Suppressor macrophage treated with lipopolysaccharide for 4 hours (primary cell): ENCODE data around the gene CRMP1.

ENCODE experiments used
- DNase-seq: peaks from one replicate; pipeline ENCODE4 v3.0.0-alpha.2; 2020

Gene CRMP1

DNA sequence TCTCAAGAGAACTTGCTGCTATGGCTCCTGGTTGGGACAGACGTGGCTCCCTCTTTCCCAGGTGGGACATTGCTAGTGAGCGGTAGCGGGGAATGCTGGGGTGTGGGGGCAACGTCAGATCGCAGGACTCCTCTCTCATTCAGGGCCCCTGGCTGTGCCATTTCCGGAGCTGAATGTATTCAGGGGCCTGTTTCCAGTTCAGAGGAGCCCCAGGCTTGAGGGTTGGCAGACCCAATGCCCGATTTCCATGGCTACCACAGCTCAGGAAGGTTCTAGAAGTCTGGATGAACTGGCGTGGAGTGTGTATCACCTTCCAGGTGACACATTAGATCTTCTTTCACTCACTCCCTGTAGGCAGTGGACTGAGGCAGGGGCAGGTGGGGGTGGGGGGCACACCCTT, 26.2 kb upstream of the CRMP1 start:
- DNase-seq = no peak

DNA sequence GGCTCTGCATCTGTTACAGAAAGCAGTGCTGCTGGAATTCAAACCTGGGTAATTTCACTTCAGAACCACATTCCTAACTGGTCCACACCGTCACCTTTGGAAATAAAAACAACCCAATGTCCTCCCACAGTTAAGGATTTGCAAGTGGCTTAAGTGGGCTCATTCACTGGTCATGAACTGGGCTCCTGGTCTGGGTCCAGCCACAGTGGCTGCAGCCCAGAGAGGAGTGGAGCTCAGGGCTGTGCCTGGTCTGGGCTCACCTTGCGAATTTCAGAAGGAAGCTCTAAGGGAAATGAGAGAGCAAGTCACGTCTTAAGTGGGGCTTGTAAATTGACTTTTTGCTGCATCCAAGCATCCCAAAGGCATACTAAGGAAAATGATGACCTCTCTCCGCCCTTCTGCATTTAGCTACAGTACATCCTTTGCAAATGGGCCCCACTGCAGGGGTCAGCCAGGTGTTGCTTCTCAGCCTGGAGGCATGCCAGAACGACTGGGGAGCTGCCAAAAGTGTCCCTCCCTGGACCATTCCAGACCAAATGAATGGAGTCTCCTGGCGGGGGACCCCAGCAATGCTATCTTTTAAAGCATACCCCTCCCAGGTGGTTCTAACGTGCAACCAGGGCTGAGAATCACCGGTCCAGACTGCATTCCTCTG, 25.6 kb upstream of the CRMP1 start:
- no peak for DNase-seq

DNA sequence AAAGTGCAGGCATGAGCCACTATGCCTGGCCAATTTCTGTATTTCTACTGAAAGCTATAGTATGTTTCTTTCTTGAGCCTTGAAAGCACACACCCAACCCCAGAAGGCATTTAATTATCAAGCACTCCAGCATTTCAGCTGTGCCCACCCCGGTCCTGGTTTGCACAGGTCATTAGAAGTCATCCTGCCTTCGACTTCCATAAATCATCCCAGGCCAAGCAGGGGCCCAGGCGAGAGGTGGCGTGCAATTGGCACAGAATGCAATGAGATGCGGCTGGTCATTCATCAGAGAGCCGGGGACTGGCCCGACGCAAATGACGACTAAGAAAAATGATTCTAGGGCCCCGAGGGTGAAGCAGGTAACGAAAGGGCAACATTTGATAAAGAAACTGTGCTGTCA, 24.8 kb upstream of the CRMP1 start:
- DNase-seq = no peak

DNA sequence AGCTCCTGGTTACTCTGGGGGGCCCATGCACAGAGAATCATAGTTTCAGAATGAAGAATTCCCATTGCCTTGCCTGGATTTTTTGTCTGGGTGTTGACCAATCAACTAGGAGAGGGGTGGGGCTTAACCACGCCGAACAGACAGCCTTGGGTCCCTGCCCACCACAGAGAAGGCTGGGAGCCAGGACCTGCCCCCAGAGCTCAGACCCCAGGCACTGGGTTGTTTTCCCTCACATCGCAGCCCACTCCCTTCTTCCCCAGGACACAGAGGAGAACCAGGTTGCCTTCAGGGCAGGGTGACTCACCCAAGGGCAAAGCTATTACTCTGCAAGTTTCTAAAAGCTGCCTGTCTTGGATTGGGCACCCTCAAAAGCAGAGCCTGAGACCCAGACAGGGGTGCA, 23.3 kb upstream of the CRMP1 start:
- DNase-seq = no peak

DNA sequence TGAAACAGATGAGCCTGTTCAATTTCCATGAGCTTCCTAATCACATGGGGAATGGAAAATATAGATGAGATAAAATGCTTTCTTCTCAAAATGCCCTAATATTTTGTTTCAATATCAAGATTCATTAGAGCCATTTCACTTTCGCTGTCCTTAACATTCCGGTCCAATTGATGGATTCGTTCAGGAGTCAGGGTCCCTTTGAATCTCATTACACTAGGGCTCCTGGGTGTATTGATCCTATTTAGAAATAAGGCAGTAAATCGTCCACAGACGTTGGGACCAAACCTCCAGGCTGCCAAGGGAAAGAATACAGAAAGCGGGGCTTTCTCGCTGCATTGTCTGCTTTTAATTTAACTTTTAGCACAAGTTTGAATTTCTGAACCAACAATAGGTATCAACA, 20.6 kb upstream of the CRMP1 start:
- no peak for DNase-seq

DNA sequence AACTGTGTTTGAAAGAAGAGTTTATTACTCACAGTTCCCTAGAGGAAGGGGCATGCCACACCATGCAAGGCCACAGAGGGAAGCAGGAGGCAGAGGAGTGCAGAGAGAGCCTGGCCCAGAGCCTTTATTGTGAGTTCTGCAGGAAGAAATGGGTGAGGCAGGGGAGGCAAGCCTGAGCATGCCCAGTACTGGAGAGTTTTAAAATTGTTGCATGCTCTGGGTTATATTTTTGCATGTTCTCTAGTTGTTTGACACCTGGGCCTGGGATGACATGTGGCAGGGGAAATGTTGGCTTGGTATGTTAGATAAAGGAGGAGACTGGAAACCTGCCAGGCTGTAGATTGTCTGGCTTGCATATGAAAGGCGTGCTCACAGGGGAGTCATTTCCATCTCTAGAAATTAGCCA, 19.7 kb upstream of the CRMP1 start:
- no peak for DNase-seq

DNA sequence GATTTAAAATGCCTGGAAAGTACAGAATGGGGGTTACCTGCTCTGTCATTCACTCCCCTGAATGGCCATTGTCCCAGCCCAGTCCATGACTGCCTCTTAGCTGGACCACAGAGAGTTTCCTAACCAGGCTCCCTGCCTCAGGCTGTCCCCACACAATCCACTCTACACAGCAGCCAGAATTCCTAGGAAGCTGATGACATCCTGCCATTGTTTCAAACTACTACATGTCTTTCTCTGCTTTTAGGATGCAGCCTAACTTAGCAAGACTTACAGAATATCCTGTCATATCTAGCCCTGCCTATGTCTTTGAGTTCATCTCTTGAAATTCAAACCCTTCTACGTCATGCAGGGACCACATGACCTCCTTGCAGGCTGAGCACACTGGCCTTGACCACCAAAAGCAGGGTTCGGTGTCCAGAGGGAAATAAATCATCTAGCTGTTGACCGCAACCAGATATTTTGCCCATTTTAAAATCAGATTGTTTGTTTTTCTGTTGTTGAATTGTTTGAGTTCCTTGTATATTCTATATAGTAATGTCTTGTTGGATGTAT, 16.1 kb upstream of the CRMP1 start:
- DNase-seq = no peak

DNA sequence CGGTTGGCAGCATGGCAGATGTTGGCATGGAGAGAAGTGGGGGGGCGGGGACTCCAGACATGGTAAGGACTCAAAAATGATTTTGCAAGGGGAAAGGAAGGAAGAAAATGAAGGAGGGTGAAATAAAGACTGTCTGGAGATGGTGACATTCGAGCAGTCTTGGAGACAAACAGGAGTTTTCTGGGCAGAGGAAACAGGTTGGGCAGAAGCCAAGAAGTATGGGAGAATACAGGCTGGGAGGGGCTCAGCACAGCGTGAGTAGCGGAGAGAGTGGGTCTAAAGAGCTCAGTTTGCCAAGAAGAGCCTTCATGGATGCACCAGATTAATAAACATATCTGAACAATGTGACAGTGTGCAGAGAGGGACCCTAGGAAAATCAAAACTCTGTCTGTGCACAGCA, 13.3 kb upstream of the CRMP1 start:
- DNase-seq = no peak

DNA sequence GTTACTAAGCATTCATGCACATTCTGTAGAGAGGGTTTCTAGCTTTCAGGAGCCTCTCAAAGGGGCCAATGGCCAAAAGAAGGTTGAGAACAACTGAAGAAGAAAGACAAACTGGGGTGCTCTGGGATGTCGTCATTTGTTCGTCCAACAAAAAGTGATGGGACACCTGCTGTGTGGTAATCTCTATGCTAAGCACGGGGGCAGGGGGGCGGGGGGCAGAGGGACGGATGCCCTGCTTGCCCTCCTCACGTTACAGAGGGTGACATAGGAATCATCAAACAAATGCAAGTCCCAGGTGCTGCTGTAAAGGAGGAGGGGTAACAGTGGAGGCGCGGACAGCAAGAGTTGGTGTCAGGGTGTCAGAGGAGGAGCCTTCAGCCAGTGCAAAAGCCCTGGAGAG, 12.8 kb upstream of the CRMP1 start:
- no peak for DNase-seq

DNA sequence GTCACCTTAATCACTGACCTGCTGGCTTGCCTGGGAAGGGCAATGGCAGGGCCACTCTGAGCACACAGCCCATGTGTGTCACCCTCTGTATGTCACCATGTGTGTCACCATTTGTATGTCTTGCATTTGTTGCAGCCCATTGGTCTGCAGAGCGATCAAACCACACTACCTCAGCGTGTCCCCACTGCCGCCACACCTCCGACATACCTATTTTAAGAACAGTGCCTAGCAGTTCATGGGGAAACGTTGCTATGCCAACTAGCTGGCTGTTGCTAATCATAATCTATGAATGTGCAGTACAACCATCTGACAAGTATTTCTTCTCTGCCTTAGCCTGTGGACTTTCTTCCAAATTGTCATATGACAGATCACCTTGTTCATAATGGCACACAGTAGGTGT, 8.0 kb upstream of the CRMP1 start:
- DNase-seq = no peak

DNA sequence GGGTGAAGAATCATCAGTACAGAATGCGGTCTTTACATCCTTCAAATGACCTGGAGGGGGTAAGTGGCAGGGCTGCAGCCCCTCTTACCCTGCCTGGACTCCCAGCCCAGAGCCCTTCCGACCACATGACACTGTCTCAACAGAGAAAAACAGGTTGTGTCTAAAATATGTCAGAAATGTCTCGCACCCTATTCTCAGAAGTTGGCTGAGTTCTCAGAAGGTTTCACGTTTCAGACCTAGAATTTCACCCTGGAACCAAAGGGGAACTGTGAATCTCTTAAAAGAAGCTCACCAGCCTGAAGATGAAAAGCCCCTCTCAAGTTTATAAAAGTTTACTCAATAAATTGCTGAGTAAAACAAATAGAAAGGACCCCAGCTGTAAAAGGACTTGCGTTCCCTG, 7.0 kb upstream of the CRMP1 start:
- DNase-seq = no peak

DNA sequence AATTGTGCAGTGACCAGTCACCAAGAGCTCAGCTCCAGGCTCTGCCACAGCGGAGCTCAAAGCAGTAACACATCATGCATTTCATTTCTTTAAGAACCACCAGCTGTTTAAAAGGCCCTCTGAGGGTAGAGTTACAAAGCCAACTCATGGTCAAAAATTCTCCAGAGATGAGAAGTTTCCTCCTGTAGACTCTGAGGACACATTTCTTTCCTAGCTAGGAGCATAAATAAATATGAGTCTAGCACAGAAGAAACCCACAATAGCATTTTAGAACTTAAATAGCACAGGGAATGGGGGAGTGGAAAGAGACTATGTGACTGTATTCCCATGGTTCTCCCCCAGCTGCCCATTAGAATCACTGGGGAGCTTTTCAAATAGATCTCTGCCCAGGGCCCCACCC, 6.5 kb upstream of the CRMP1 start:
- DNase-seq = no peak

DNA sequence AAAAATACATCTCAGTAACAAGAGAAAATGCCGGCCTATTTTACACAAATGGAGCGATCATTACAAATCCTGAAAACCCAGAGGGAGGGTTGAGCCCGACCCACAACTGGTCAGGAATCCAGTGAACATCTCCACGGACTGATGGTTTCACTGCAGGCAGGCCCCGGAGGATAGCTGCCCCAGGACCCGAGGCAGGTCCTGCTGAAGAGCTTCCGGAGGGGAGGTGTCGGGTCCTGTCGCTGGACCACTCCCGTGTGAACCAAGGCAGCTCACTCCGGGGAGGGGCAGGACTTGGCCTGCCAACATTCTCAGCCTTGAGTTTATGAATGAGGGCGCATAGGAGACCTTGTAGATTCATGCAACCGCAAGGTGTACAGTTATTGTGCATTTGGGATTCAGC, 4.8 kb upstream of the CRMP1 start:
- DNase-seq = no peak

DNA sequence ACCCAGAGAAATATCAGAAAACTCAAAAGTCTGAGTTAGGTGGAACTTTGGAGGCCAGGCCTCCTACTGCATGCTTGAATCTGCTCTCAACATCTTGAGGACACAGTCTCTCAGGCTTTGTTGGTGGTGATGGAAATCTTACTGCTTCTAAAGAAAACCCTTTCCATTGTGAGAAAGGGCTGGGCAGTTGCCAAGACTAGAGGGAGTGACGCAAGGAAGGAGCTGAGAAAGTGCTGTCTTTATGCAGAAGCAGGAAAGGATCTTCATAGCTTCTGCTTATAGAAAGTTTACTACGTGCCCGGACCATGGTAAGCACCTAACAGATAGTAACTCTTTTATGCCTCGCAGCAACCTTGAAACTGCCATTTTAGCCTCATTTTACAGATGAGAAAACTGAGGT, 2.4 kb upstream of the CRMP1 start:
- no peak for DNase-seq

DNA sequence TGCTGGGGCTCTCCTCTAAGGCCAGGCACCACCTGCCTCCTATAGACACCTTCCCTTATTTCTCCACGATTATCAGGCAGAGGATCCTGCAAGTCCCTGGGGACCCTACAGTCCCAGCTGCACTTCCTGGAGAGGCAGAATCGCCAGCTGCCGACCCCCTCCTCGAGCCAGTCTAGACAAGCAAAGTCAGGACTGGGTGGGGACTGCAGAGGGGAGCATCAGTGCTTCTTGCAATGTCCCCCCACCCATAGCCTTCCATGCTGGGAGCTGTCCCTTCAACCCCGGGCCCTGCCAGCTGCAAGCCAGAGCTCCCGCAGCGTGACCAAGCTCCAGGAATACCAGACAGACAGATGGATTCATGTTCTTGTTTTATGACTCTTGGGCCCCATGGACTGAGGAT, 1.4 kb upstream of the CRMP1 start:
- DNase-seq = no peak

DNA sequence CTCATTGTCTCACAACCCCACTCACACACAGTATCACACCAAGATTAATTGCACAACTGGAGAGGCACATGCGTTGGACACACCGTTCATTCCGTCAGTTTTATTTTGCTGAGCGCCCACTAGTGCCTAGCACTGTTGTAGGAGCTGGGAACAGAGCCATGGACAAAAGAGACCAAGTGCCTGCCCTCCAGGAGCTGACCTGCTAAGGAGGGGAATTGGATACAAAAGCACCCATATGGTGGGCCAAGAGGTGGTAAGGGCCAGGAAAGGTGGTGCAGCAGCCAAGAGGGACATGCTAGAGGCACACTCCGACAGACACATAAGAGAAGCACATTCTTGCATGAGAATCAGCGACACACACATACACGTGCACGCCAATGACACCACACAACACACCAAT, 705 bp upstream of the CRMP1 start:
- no peak for DNase-seq

DNA sequence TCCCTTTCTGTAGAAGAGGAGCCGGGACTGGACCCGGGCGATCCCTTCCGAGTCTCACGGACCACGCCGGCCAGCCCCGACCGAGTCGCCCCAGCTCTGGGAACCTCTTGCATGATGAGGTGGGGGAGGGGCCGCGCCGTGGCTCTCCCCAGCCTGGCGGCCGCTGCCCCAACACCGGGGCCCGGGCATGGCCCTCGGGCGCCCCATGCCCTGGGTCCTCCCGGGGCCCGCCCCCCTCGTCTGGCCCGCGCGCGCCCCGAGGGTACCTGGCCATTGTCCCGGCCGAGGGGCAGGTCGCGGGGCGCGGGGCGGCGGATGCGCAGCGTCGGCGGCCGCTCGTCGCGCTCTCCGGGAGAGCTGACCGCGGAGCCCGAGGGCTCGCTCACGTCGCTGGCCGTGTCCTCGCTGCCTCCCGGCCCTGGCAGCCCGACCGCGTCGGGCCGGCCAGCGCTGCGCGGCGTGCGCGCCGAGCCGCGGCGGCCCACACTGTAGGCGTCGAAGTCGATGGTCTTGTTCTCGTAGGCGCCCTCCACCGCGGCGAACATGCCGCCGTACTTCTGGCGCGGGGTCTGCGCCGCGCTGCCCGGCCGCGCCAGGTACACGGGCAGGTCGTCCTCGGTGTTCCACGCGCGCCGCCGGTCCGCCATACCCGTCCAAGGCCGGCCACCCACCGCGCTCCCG, 423 bp downstream of the CRMP1 start:
- no peak for DNase-seq

DNA sequence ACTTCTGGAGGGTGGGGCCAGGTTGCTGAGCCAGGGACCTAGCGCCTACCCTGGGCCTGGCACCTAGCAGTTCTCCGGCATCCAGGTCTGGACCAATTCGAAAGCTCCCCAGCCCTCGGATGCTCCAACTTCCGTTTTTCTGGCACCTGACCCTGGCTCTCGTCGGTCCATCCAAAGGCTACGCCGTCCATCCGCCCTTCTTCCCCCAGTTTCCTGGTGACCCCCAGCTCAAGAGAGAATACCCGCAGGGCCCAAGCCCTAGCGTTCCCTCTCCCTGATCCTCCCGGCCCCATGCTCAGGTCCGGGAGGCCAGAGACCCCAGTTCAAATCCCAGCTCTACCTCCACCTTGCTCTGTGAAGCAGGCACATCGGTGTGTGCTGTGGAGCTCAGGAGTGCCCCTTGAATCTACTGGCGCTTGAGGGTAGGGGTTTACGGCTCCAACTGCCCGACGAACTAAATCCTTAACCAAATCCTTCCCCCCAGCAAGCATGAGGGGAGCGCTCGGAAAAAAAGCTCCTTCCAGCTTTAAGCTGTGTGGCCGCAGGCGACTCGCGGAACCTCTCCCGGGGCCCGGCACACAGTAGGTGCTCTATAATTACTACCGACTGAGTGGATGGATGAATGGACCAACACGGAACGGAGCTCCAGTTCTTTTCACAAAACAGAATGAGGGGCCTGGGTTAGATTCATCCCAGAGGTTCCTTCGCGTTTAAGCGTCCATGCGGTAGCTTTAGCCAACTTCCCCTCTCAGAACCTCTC, 1.1 kb downstream of the CRMP1 start:
- DNase-seq = no peak

DNA sequence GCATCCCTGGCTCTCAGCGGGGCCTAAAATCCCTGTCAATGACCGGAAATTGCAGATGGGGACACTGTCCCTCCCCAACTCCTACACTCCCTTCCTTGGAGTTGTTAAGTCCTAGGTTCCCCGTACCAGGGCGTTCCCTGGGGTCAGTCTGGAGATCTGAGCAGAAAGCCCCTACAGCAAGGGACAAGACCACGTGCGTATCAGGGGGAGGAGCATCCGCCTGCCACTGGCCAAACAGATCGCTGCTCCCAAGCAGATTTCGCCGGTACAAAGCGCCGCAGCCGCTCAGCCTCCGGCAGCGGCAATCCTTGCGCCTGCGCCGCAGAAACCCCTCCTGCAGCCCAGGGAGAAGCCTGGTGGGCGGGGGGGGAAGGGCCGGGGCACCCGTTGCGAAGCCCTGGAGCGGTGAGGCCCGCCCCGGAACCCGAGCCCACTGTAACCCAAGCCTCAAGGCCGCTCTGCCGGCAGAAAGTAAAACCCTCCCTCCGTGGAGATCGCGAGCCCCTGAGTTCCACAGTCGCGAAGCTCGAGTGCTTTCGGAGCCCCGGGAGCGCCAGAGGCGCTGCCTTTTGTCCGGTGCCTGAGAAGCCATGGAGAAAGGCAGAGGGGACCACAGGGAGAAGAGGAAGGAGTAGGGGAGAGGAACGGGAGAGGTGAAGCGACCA, 2.7 kb downstream of the CRMP1 start:
- no peak for DNase-seq

DNA sequence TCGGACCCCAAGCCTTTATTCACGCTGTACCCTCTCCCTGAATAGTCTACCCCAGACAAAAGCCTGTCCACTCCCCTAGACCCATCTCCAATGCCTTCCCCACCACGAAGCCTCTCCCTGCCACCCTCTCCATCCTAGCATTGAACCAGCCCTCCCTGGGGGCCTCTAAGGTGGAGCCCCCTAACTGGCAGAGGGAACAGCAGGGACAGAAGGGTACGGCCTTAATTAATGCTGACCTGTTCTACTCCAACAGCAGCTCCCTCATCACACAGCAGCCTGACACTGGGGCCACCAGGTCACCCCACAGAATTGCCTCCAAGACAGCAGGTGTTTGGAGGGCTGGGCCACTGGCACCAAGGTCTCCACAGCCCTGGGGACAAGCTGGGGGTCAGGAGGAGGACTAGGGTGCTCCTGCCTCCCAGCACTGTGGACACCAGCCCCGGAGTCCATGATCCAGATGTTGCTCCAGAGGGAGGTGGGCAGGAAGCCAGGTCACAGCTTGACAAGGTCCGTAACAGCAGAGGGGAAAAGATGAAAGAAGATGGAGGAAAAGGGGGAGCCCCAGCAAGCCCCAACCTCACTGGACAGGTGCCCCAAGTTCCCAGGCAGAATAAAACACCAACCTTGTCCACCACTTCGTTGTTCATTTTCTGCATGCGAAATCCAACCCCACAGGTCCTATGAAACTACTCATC, 3.7 kb downstream of the CRMP1 start:
- DNase-seq = no peak

DNA sequence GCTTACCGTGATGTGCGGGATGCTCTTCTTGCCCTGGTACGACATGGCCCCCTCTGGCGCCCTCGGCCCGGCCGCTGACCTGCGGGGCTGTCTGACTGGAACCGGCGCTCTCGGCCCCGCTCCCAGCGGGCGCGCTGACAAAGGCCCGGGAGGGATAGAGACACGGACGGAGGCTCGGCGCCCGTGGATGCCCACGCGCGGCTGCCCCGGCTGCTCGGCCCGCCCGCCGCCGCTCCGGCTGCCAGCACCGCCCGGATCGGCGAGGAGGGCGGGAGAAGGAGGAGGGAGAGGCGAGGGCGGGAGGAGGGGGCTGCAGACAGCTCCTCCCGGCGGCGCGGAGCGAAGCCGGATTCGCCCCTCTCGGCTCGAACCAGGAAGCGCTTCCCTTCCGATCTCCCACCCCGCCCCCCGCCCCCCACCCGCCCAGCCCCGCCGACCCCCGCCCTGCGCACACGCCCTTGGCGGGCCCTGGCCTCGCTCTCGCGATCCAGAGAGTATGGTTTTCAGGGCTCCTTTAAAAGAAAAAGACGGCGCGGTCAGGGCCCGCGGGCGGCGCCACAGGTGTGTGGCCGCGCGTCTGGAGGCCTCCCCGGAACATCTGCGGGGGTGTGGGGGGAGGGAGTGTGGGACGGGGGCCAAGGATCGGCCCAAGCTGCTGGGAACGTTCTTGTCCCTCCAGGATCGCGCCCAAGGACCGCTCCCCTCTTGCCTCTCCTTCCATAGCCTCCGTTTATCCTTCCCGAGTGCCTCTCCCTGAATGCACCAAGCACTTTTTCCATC, 4.5 kb downstream of the CRMP1 start:
- DNase-seq = no peak
